ENCODE data around the gene SCRN2. TPM values are rescaled to one million over a fixed set of nuclear protein-coding genes. Genes with fewer than 3 reads are reported as not detected.
A peak's percentile ranks its signal among the peaks of the same experiment; 100 is the strongest.

The SCRN2 gene
- total RNA-seq, 4 donors from 2014 or later = 13.9 to 24.8 (median 17.8) TPM

- Histone ChIP-seq H3K4me3 (peak within 1 kb of the TSS; percentile 66 to 97 (median 79)), H3K27me3 (no peaks in the 10 kb centered on the region), H3K9me3 (no peaks in the 10 kb centered on the region), H3K36me3 (peaks cover 11 to 36% (median 20%) of the 10 kb centered on the region in 3 donors), H3K27ac (peak within 1 kb of the TSS; percentile 75 to 88 (median 82)), H3K4me1 (peaks cover 7 to 29% (median 19%) of the 10 kb centered on the region in 3 donors)
- intact Hi-C loops (cut with DNase I) = no loop called here
- WGBS, 2 donors = 0 to 1% methylated on average over 33 to 41 of the region's 42 CpGs
- DNase-seq = peak; percentile 57
- TF ChIP-seq POLR2A (IDR thresholded peaks at IDR 0.05) = peak in 3 of 4 donors; percentile 68 to 87 (median 76)
- TF ChIP-seq, protein P1, sequence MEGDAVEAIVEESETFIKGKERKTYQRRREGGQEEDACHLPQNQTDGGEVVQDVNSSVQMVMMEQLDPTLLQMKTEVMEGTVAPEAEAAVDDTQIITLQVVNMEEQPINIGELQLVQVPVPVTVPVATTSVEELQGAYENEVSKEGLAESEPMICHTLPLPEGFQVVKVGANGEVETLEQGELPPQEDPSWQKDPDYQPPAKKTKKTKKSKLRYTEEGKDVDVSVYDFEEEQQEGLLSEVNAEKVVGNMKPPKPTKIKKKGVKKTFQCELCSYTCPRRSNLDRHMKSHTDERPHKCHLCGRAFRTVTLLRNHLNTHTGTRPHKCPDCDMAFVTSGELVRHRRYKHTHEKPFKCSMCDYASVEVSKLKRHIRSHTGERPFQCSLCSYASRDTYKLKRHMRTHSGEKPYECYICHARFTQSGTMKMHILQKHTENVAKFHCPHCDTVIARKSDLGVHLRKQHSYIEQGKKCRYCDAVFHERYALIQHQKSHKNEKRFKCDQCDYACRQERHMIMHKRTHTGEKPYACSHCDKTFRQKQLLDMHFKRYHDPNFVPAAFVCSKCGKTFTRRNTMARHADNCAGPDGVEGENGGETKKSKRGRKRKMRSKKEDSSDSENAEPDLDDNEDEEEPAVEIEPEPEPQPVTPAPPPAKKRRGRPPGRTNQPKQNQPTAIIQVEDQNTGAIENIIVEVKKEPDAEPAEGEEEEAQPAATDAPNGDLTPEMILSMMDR (IDR thresholded peaks at IDR 0.05) = peak in 3 of 6 experiments; percentile 10 to 57 (median 31)
These were observed 9.8 kb downstream of the SCRN2 start, which contains the start of the genes LRRC46 and MRPL10 for GRCh38 chr17:47831003-47831933. TSS of gene LRRC46 (plus strand) at chr17:47831670. CDS start at chr17:47831990, 320 bp downstream. TSS of gene MRPL10 (minus strand) at chr17:47831541. CDS start at chr17:47831511, 30 bp downstream.

DNA sequence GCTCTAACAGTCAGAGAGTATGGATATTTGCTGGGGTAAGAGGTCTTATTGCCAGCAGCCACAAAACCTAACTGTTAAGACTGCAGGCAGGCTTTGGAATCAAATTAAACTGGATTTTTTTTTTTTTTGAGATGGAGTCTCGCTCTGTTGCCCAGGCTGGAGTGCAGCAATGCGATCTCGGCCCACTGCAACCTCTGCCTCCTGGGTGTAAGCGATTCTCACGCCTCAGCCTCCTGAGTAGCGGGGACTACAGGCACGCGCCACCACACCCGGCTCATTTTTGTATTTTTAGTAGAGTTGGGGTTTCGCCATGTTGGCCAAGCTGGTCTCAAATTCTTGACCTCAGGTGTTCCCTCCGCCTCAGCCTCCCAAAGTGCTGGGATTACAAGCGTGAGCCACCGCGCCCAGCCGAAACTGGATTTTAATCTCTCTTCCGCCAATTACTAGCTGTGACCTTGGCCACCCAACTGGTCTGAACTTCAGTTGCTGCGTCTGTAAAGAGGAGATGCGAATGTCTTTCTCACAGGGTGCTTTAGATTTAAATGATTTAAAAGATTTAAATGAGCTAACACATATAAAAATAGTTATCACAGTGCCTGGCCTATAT lies 10.6 kb downstream of the SCRN2 start:
- H3K9me3 ChIP-seq = no peaks in the 10 kb centered on the region
- peaks cover 7 to 29% (median 19%) of the 10 kb centered on the region in 3 donors for H3K4me1 ChIP-seq
- peaks cover 13 to 36% (median 25%) of the 10 kb centered on the region in 3 donors for H3K36me3 ChIP-seq
- WGBS, 2 donors = 53 to 63% methylated on average over 10 to 15 of the region's 18 CpGs
- intact Hi-C loops (cut with DNase I) = no loop called here
- H3K27ac ChIP-seq = peak overlapping the region; percentile 75 to 88 (median 82)
- peak overlapping the region; percentile 66 to 97 (median 79) for H3K4me3 ChIP-seq
- no peak for DNase-seq
- TF ChIP-seq, protein P1 (IDR thresholded peaks at IDR 0.05) = no peak
- TF ChIP-seq POLR2A (IDR thresholded peaks at IDR 0.05) = no peak
- no peaks in the 10 kb centered on the region for H3K27me3 ChIP-seq

DNA sequence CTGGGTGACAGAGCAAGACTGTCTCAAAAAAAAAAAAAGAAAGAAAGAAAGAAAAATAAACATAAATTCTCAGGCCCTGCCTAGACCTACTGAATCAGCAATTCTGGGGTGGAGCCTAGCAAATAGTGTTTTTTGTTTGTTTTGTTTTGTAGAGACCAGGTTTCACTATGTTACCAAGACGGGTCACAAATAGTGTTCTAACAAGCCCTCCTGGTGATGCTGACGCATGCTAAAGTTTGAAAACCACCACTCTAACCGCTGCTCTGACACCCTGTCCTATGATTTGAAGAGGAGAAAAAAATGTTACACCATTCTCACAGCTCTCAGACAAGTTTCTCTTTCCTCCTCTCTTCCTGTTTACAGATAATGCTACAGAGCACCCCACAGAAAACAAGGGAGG lies 11.2 kb downstream of the SCRN2 start:
- DNase-seq = no peak
- WGBS, 2 donors = 51 to 78% methylated on average over 3 of the region's 3 CpGs
- no peak overlapping the region for H3K4me3 ChIP-seq
- intact Hi-C loops (cut with DNase I) = no loop called here
- H3K9me3 ChIP-seq = no peaks in the 10 kb centered on the region
- peak in 1 of 4 donors; percentile 25 for TF ChIP-seq POLR2A (IDR thresholded peaks at IDR 0.05)
- TF ChIP-seq, protein P1 (IDR thresholded peaks at IDR 0.05) = no peak
- peak overlapping the region in 2 of 4 donors; percentile 86 to 88 for H3K27ac ChIP-seq
- H3K4me1 ChIP-seq = peaks cover 7 to 29% (median 19%) of the 10 kb centered on the region in 3 donors
- H3K27me3 ChIP-seq = no peaks in the 10 kb centered on the region
- H3K36me3 ChIP-seq = peaks cover 13 to 41% (median 28%) of the 10 kb centered on the region in 3 donors

- Histone ChIP-seq H3K4me1 (peaks cover 20 to 30% (median 21%) of the 10 kb centered on the region in 3 donors), H3K36me3 (peaks cover 24 to 69% (median 40%) of the 10 kb centered on the region in 3 donors), H3K4me3 (no peak overlapping the region), H3K27me3 (no peaks in the 10 kb centered on the region), H3K27ac (no peak overlapping the region), H3K9me3 (no peaks in the 10 kb centered on the region)
- no peak for DNase-seq
- TF ChIP-seq POLR2A (IDR thresholded peaks at IDR 0.05) = no peak
- TF ChIP-seq, protein P1 (IDR thresholded peaks at IDR 0.05) = no peak
- 81 to 94% methylated on average over 3 of the region's 4 CpGs for WGBS, 2 donors
- intact Hi-C loops (cut with DNase I) = no loop called here
These were observed 17.6 kb downstream of the SCRN2 start for GRCh38 chr17:47823519-47823918.
